Fibroblast of the aortic adventitia (primary cell): ENCODE results near the gene CDPF1. TPM values are rescaled to one million over a fixed set of nuclear protein-coding genes. Genes with fewer than 3 reads are reported as not detected.
A peak's percentile ranks its signal among the peaks of the same experiment; 100 is the strongest.

Experiments used
- DNase-seq: peaks from one replicate; pipeline ENCODE4 v3.0.0-alpha.2; 2010; ENCODE audit warnings: low read depth
- H3K4me3 ChIP-seq: 2 replicates; pipeline ENCODE4 v1.5.1; 2011; ENCODE audit warnings: low read depth, mild to moderate bottlenecking, control low read depth, low read length, moderate library complexity
- CTCF ChIP-seq: IDR thresholded peaks from 2 replicates; pipeline ENCODE4 v1.5.1; 2011; ENCODE audit warnings: mild to moderate bottlenecking, low read length, control low read depth, inconsistent platforms; ENCODE audit not compliant: insufficient read depth
- total RNA-seq: library from RNA; depleted of rRNA; stranded (reverse); fragments of >200 nt; gene quantifications from 2 replicates; pipeline ENCODE4 v1.2.3, GENCODE V29; 2012; ENCODE audit warnings: low replicate concordance

CDPF1 gene
- total RNA-seq, 1 donor = 7.7 TPM

GRCh38 chr22:46251266-46251665, 1.2 kb upstream of the CDPF1 start:
- H3K4me3 ChIP-seq = peak overlapping the region; percentile 82
- no peak for DNase-seq

GRCh38 chr22:46250783-46251125, 661 bp upstream of the CDPF1 start:
- DNase-seq = no peak
- H3K4me3 ChIP-seq = peak overlapping the region; percentile 82
- no peak for TF ChIP-seq CTCF

More at GRCh38 chr22:46251266-46251665, 1.2 kb upstream of the CDPF1 start:
- TF ChIP-seq CTCF = no peak

- no peak for DNase-seq
- no peak for TF ChIP-seq CTCF
- H3K4me3 ChIP-seq = no peak overlapping the region
These were observed 2.6 kb downstream of the CDPF1 start for GRCh38 chr22:46247443-46247975.

- no peak for DNase-seq
- no peak overlapping the region for H3K4me3 ChIP-seq
- TF ChIP-seq CTCF = no peak
These were observed 3.9 kb downstream of the CDPF1 start for GRCh38 chr22:46246178-46246577.

GRCh38 chr22:46245511-46245910, 4.6 kb downstream of the CDPF1 start:
- no peak overlapping the region for H3K4me3 ChIP-seq
- TF ChIP-seq CTCF = no peak
- no peak for DNase-seq

- H3K4me3 ChIP-seq = no peak overlapping the region
- DNase-seq = no peak
- no peak for TF ChIP-seq CTCF
These were observed 5.3 kb downstream of the CDPF1 start for GRCh38 chr22:46244771-46245170.

- no peak for TF ChIP-seq CTCF
- DNase-seq = no peak
- no peak overlapping the region for H3K4me3 ChIP-seq
These were observed 8.0 kb downstream of the CDPF1 start for GRCh38 chr22:46242076-46242475.
